Measurements from ENCODE around the gene PAGE2B. TPM values are rescaled to one million over a fixed set of nuclear protein-coding genes. Genes with fewer than 3 reads are reported as not detected.

PAGE2B gene
- total RNA-seq, 4 donors from 2014 or later: not detected

- H3K27ac ChIP-seq: no peak overlapping the region
- 35 to 48% methylated on average over 2 of the region's 2 CpGs for WGBS, 2 donors
- no peaks in the 10 kb centered on the region for H3K9me3 ChIP-seq
- H3K4me1 ChIP-seq: no peaks in the 10 kb centered on the region
- H3K27me3 ChIP-seq: peaks cover 0 to 8% of the 10 kb centered on the region in 2 donors
- no peak for DNase-seq (ENCODE audit: low spot score in 2 of 2)
- H3K36me3 ChIP-seq: no peaks in the 10 kb centered on the region
- no peak for TF ChIP-seq CTCF (IDR thresholded peaks at IDR 0.05)
- H3K4me3 ChIP-seq: no peak overlapping the region
These were observed 23.9 kb downstream of the PAGE2B start for GRCh38 chrX:55098691-55099090.

- Histone ChIP-seq H3K27ac (no peak overlapping the region), H3K36me3 (no peaks in the 10 kb centered on the region), H3K4me3 (no peak overlapping the region), H3K4me1 (no peaks in the 10 kb centered on the region), H3K27me3 (peaks cover 0 to 8% of the 10 kb centered on the region in 2 donors), H3K9me3 (no peaks in the 10 kb centered on the region)
- no peak for DNase-seq (ENCODE audit: low spot score in 2 of 2)
- no peak for TF ChIP-seq CTCF (IDR thresholded peaks at IDR 0.05)
- TF ChIP-seq POLR2A (IDR thresholded peaks at IDR 0.05): no peak
- no peak for TF ChIP-seq EP300 (IDR thresholded peaks at IDR 0.05)
- 60 to 68% methylated on average over 1 of the region's 1 CpG for WGBS, 2 donors
These were observed 24.3 kb downstream of the PAGE2B start for GRCh38 chrX:55099162-55099561.

- TF ChIP-seq CTCF (IDR thresholded peaks at IDR 0.05) (no peak), EP300 (IDR thresholded peaks at IDR 0.05) (no peak), POLR2A (IDR thresholded peaks at IDR 0.05) (no peak)
- WGBS, 2 donors: 56 to 84% methylated on average over 3 of the region's 3 CpGs
- H3K4me3 ChIP-seq: no peak overlapping the region
- H3K9me3 ChIP-seq: no peaks in the 10 kb centered on the region
- H3K4me1 ChIP-seq: no peaks in the 10 kb centered on the region
- peaks cover 0 to 4% of the 10 kb centered on the region in 2 donors for H3K27me3 ChIP-seq
- DNase-seq (ENCODE audit: low spot score in 2 of 2): no peak
- no peaks in the 10 kb centered on the region for H3K36me3 ChIP-seq
- H3K27ac ChIP-seq: no peak overlapping the region
These were observed 27.9 kb downstream of the PAGE2B start for GRCh38 chrX:55102754-55103153.

GRCh38 chrX:55107262-55107661 is 32.4 kb downstream of the PAGE2B start:
- Histone ChIP-seq H3K27ac (no peak overlapping the region), H3K4me3 (no peak overlapping the region), H3K27me3 (no peaks in the 10 kb centered on the region), H3K9me3 (no peaks in the 10 kb centered on the region), H3K36me3 (no peaks in the 10 kb centered on the region), H3K4me1 (no peaks in the 10 kb centered on the region)
- no peak for TF ChIP-seq EP300 (IDR thresholded peaks at IDR 0.05)
- TF ChIP-seq POLR2A (IDR thresholded peaks at IDR 0.05): no peak
- TF ChIP-seq CTCF (IDR thresholded peaks at IDR 0.05): no peak
- DNase-seq (ENCODE audit: low spot score in 2 of 2): no peak

GRCh38 chrX:55107911-55108310 is 33.1 kb downstream of the PAGE2B start:
- no peaks in the 10 kb centered on the region for H3K36me3 ChIP-seq
- H3K4me1 ChIP-seq: no peaks in the 10 kb centered on the region
- no peaks in the 10 kb centered on the region for H3K27me3 ChIP-seq
- DNase-seq (ENCODE audit: low spot score in 2 of 2): no peak
- no peak overlapping the region for H3K27ac ChIP-seq
- 53 to 75% methylated on average over 2 of the region's 2 CpGs for WGBS, 2 donors
- H3K9me3 ChIP-seq: no peaks in the 10 kb centered on the region
- TF ChIP-seq CTCF (IDR thresholded peaks at IDR 0.05) (no peak), EP300 (IDR thresholded peaks at IDR 0.05) (no peak), POLR2A (IDR thresholded peaks at IDR 0.05) (no peak)
- H3K4me3 ChIP-seq: no peak overlapping the region

Measured in tibial nerve (tissue), 4 donors.